ENCODE results near the gene SGTA. TPM values are rescaled to one million over a fixed set of nuclear protein-coding genes. Genes with fewer than 3 reads are reported as not detected.

SGTA gene
- total RNA-seq, 1 experiment from 2014 or later: 109 TPM

DNA sequence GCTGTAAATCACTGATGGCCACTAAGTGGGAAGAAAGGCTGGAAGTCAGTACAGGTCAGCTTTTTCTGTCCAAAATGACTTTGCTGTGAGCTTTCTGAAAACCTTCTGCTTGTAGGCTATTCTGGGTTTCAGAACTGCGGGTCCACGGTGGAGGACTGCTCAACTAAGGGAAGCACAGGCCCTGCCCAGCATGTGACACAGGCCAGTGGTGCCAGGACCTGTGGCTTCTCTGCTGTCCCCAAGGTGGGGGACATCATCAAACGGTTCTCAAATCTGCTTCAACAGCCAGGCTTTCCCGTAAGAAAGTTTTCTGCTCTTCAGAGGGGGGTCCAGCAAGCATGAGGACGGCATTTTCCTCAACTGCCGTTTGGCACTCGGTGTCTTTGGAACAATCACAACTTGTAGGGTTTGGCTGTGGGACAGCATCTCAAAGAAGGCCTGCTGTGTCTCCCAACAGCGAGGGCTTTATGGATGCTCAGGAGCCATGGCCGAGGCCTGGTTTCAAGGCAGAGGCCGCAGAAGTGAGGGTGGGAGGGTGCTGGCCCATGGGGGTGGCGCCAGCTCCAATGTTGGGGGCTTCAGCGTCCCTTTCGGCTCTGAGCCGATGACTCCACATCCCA lies 3.8 kb downstream of the SGTA start:
- ChIA-PET RAD21 (ENCODE audit: low non-redundant PET in 1 of 2, low total read pairs in 2 of 2, uncharacterized antibody in 2 of 2, unreplicated experiment in 2 of 2) (no interaction called here), POLR2A (no interaction called here), CTCF (no interaction called here)
- H2AFZ ChIP-seq (ENCODE audit: low read depth, low read length, poor library complexity, severe bottlenecking): no peak overlapping the region
- peaks cover 15 to 22% of the 10 kb centered on the region in 2 experiments for H3K4me1 ChIP-seq (ENCODE audit: control insufficient read depth in 1 of 2, insufficient read depth in 2 of 2, low read length in 2 of 2)
- TF ChIP-seq, protein P1, sequence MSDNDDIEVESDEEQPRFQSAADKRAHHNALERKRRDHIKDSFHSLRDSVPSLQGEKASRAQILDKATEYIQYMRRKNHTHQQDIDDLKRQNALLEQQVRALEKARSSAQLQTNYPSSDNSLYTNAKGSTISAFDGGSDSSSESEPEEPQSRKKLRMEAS (IDR thresholded peaks at IDR 0.05): no peak
- TF ChIP-seq, protein P2, sequence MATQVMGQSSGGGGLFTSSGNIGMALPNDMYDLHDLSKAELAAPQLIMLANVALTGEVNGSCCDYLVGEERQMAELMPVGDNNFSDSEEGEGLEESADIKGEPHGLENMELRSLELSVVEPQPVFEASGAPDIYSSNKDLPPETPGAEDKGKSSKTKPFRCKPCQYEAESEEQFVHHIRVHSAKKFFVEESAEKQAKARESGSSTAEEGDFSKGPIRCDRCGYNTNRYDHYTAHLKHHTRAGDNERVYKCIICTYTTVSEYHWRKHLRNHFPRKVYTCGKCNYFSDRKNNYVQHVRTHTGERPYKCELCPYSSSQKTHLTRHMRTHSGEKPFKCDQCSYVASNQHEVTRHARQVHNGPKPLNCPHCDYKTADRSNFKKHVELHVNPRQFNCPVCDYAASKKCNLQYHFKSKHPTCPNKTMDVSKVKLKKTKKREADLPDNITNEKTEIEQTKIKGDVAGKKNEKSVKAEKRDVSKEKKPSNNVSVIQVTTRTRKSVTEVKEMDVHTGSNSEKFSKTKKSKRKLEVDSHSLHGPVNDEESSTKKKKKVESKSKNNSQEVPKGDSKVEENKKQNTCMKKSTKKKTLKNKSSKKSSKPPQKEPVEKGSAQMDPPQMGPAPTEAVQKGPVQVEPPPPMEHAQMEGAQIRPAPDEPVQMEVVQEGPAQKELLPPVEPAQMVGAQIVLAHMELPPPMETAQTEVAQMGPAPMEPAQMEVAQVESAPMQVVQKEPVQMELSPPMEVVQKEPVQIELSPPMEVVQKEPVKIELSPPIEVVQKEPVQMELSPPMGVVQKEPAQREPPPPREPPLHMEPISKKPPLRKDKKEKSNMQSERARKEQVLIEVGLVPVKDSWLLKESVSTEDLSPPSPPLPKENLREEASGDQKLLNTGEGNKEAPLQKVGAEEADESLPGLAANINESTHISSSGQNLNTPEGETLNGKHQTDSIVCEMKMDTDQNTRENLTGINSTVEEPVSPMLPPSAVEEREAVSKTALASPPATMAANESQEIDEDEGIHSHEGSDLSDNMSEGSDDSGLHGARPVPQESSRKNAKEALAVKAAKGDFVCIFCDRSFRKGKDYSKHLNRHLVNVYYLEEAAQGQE (IDR thresholded peaks at IDR 0.05; ENCODE audit: low read depth): no peak
- TF ChIP-seq, protein P3, sequence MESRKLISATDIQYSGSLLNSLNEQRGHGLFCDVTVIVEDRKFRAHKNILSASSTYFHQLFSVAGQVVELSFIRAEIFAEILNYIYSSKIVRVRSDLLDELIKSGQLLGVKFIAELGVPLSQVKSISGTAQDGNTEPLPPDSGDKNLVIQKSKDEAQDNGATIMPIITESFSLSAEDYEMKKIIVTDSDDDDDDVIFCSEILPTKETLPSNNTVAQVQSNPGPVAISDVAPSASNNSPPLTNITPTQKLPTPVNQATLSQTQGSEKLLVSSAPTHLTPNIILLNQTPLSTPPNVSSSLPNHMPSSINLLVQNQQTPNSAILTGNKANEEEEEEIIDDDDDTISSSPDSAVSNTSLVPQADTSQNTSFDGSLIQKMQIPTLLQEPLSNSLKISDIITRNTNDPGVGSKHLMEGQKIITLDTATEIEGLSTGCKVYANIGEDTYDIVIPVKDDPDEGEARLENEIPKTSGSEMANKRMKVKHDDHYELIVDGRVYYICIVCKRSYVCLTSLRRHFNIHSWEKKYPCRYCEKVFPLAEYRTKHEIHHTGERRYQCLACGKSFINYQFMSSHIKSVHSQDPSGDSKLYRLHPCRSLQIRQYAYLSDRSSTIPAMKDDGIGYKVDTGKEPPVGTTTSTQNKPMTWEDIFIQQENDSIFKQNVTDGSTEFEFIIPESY (IDR thresholded peaks at IDR 0.05; ENCODE audit: extremely low read depth, insufficient replicate concordance, low read length): no peak
- no peak for TF ChIP-seq JUND (IDR thresholded peaks at IDR 0.05)
- TF ChIP-seq, protein P4, sequence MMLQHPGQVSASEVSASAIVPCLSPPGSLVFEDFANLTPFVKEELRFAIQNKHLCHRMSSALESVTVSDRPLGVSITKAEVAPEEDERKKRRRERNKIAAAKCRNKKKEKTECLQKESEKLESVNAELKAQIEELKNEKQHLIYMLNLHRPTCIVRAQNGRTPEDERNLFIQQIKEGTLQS (IDR thresholded peaks at IDR 0.05): no peak
- TF ChIP-seq RAD21 (IDR thresholded peaks at IDR 0.05; ENCODE audit: low read depth): no peak
- no peak for TF ChIP-seq SRF (IDR thresholded peaks at IDR 0.05; ENCODE audit: low read depth)
- no peak for TF ChIP-seq YY1 (IDR thresholded peaks at IDR 0.05; ENCODE audit: extremely low read depth, insufficient replicate concordance, low read depth, low read length)
- TF ChIP-seq ZFX (IDR thresholded peaks at IDR 0.05): no peak
- TF ChIP-seq EZH2 (IDR thresholded peaks at IDR 0.05): no peak
- no peak for TF ChIP-seq CEBPB (IDR thresholded peaks at IDR 0.05; ENCODE audit: low read depth)
- H3K9me2 ChIP-seq (ENCODE audit: insufficient read depth): no peaks in the 10 kb centered on the region
- intact Hi-C loops (cut with micrococcal nuclease): no loop called here
- H3K79me2 ChIP-seq (ENCODE audit: insufficient read depth, low read length): peaks cover 89% of the 10 kb centered on the region
- no peaks in the 10 kb centered on the region for H3K27me3 ChIP-seq (ENCODE audit: insufficient read depth, low read length)
- H3K36me3 ChIP-seq (ENCODE audit: control insufficient read depth in 1 of 2, insufficient read depth in 2 of 2, low read length in 2 of 2): peaks cover 5 to 23% of the 10 kb centered on the region in 2 experiments; a peak in 2 of 4 replicates
- no peak overlapping the region for H3K4me3 ChIP-seq (replicated peaks in 1 of 2; ENCODE audit: low read depth in 1 of 2, low read length in 2 of 2)
- no peak for DNase-seq (ENCODE audit: low read depth, low spot score)
- H3K9ac ChIP-seq (ENCODE audit: low read length): no peak overlapping the region
- BruUV-seq (replicated peaks): no TSS peak
- peaks cover 6% of the 10 kb centered on the region; the same call in 1 of the 2 replicates for H4K20me1 ChIP-seq (ENCODE audit: insufficient read depth)
- no peak for ATAC-seq
- H3K4me2 ChIP-seq (ENCODE audit: low read length): no peak overlapping the region
- H3K27ac ChIP-seq (ENCODE audit: low read depth, low read length): no peak overlapping the region
- H3K9me3 ChIP-seq (ENCODE audit: control insufficient read depth in 1 of 2, insufficient read depth in 1 of 2, low read depth in 1 of 2, low read length in 2 of 2): no peaks in the 10 kb centered on the region

Measured in HCT116 (cell line).